Measurements from ENCODE around the gene KRT72.

The KRT72 gene

DNA sequence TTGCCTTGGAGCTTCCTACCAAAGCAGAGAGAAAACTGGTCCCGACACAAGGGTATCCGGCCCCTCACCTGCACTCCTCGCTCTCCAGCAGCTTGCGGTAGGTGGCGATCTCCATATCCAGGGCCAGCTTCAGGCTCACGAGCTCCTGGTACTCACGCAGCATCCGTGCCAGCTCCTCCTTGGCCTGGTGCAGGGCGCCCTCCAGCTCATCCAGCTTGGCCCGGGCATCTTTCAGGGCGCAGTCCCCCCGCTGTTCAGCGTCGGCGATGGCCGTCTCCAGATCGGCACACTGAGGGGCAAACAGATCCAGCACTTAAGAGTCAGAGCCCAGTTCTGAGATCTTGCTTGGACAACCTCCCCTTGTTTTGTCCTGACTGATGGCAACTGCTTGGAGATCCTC, 13.7 kb downstream of the KRT72 start:
- no peaks in the 10 kb centered on the region for H3K4me1 ChIP-seq (ENCODE audit: low read length)
- H3K9me3 ChIP-seq (ENCODE audit: insufficient read depth, low read length) = no peaks in the 10 kb centered on the region
- no peaks in the 10 kb centered on the region for H4K20me1 ChIP-seq (ENCODE audit: insufficient read depth, low read length)
- peaks cover 8% of the 10 kb centered on the region; the same call in 1 of the 2 replicates for H3K27me3 ChIP-seq (ENCODE audit: low read depth, low read length)
- no peaks in the 10 kb centered on the region for H3K36me3 ChIP-seq (replicated peaks; ENCODE audit: low read depth, low read length)
- no peaks in the 10 kb centered on the region for H3K79me2 ChIP-seq (ENCODE audit: low read length)
- no peak overlapping the region for H3K4me3 ChIP-seq (ENCODE audit: low read length)
- H3K27ac ChIP-seq (ENCODE audit: low read length) = no peak overlapping the region
- H2AFZ ChIP-seq (ENCODE audit: low read depth, low read length) = no peak overlapping the region
- H3K4me2 ChIP-seq (ENCODE audit: low read length) = no peak overlapping the region
- TF ChIP-seq, protein P1, sequence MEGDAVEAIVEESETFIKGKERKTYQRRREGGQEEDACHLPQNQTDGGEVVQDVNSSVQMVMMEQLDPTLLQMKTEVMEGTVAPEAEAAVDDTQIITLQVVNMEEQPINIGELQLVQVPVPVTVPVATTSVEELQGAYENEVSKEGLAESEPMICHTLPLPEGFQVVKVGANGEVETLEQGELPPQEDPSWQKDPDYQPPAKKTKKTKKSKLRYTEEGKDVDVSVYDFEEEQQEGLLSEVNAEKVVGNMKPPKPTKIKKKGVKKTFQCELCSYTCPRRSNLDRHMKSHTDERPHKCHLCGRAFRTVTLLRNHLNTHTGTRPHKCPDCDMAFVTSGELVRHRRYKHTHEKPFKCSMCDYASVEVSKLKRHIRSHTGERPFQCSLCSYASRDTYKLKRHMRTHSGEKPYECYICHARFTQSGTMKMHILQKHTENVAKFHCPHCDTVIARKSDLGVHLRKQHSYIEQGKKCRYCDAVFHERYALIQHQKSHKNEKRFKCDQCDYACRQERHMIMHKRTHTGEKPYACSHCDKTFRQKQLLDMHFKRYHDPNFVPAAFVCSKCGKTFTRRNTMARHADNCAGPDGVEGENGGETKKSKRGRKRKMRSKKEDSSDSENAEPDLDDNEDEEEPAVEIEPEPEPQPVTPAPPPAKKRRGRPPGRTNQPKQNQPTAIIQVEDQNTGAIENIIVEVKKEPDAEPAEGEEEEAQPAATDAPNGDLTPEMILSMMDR (IDR thresholded peaks at IDR 0.05; ENCODE audit: low read depth, low read length) = no peak
- TF ChIP-seq EZH2phosphoT487 (IDR thresholded peaks at IDR 0.05; ENCODE audit: low read depth) = no peak
- H3K9ac ChIP-seq (ENCODE audit: low read length) = no peak overlapping the region

- H3K79me2 ChIP-seq (ENCODE audit: low read length) = no peaks in the 10 kb centered on the region
- peaks cover 17% of the 10 kb centered on the region; the same call in 1 of the 2 replicates for H3K27me3 ChIP-seq (ENCODE audit: low read depth, low read length)
- no peak overlapping the region for H3K27ac ChIP-seq (ENCODE audit: low read length)
- no peak overlapping the region for H2AFZ ChIP-seq (ENCODE audit: low read depth, low read length)
- H3K4me2 ChIP-seq (ENCODE audit: low read length) = no peak overlapping the region
- no peak overlapping the region for H3K4me3 ChIP-seq (ENCODE audit: low read length)
- H4K20me1 ChIP-seq (ENCODE audit: insufficient read depth, low read length) = no peaks in the 10 kb centered on the region
- no peak for TF ChIP-seq EZH2phosphoT487 (IDR thresholded peaks at IDR 0.05; ENCODE audit: low read depth)
- TF ChIP-seq, protein P1 (IDR thresholded peaks at IDR 0.05; ENCODE audit: low read depth, low read length) = no peak
- H3K9me3 ChIP-seq (ENCODE audit: insufficient read depth, low read length) = no peaks in the 10 kb centered on the region
- no peaks in the 10 kb centered on the region for H3K4me1 ChIP-seq (ENCODE audit: low read length)
- H3K9ac ChIP-seq (ENCODE audit: low read length) = no peak overlapping the region
- no peaks in the 10 kb centered on the region for H3K36me3 ChIP-seq (replicated peaks; ENCODE audit: low read depth, low read length)
These were observed 15.3 kb downstream of the KRT72 start for GRCh38 chr12:52585946-52586345.

DNA sequence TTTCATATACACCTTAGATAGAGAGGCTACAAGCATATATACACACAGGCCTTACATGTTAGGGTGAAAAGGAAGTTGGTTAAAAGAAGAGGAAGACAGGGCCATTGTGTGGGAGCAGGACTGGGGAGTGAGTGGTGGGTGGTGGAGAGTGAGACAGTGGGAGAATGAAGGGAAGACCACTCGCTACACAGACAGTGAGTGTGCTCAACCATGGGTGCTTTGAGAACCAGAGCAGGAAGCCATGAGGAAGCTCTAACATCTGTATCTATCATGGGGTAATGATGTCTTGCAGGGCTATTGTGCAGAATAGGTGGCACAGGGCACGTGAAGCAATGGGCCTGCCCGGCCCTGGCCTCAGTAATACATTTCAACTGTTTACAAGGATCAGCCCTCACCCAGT, 16.2 kb downstream of the KRT72 start:
- Histone ChIP-seq H2AFZ (ENCODE audit: low read depth, low read length) (no peak overlapping the region), H3K27me3 (ENCODE audit: low read depth, low read length) (peaks cover 17% of the 10 kb centered on the region; the same call in 1 of the 2 replicates), H3K4me3 (ENCODE audit: low read length) (no peak overlapping the region), H3K36me3 (replicated peaks; ENCODE audit: low read depth, low read length) (no peaks in the 10 kb centered on the region), H3K9ac (ENCODE audit: low read length) (no peak overlapping the region), H3K79me2 (ENCODE audit: low read length) (no peaks in the 10 kb centered on the region), H3K27ac (ENCODE audit: low read length) (no peak overlapping the region), H3K4me1 (ENCODE audit: low read length) (no peaks in the 10 kb centered on the region), H4K20me1 (ENCODE audit: insufficient read depth, low read length) (no peaks in the 10 kb centered on the region), H3K9me3 (ENCODE audit: insufficient read depth, low read length) (no peaks in the 10 kb centered on the region), H3K4me2 (ENCODE audit: low read length) (no peak overlapping the region)
- TF ChIP-seq EZH2phosphoT487 (IDR thresholded peaks at IDR 0.05; ENCODE audit: low read depth) = no peak
- TF ChIP-seq, protein P1 (IDR thresholded peaks at IDR 0.05; ENCODE audit: low read depth, low read length) = no peak

- TF ChIP-seq, protein P1 (IDR thresholded peaks at IDR 0.05; ENCODE audit: low read depth, low read length) = no peak
- Histone ChIP-seq H3K9me3 (ENCODE audit: insufficient read depth, low read length) (no peaks in the 10 kb centered on the region), H3K27me3 (ENCODE audit: low read depth, low read length) (peaks cover 15% of the 10 kb centered on the region), H3K4me2 (ENCODE audit: low read length) (no peak overlapping the region), H3K9ac (ENCODE audit: low read length) (no peak overlapping the region), H3K4me1 (ENCODE audit: low read length) (no peaks in the 10 kb centered on the region), H4K20me1 (ENCODE audit: insufficient read depth, low read length) (no peaks in the 10 kb centered on the region), H3K27ac (ENCODE audit: low read length) (no peak overlapping the region), H3K79me2 (ENCODE audit: low read length) (no peaks in the 10 kb centered on the region), H3K36me3 (replicated peaks; ENCODE audit: low read depth, low read length) (no peaks in the 10 kb centered on the region), H2AFZ (ENCODE audit: low read depth, low read length) (no peak overlapping the region), H3K4me3 (ENCODE audit: low read length) (no peak overlapping the region)
These were observed 17.0 kb downstream of the KRT72 start for GRCh38 chr12:52584156-52584682.

Measured in OCI-LY3 (cell line).